ENCODE measurements around the gene MYBPHL. TPM values are rescaled to one million over a fixed set of nuclear protein-coding genes. Genes with fewer than 3 reads are reported as not detected.
"Not testable (repeated sequence)": the region's sequence is repeated elsewhere in the genome, so short reads cannot be mapped to it uniquely, and the experiment has no call there.

Gene MYBPHL
- total RNA-seq, 2 donors from 2014 or later = not detected

DNA sequence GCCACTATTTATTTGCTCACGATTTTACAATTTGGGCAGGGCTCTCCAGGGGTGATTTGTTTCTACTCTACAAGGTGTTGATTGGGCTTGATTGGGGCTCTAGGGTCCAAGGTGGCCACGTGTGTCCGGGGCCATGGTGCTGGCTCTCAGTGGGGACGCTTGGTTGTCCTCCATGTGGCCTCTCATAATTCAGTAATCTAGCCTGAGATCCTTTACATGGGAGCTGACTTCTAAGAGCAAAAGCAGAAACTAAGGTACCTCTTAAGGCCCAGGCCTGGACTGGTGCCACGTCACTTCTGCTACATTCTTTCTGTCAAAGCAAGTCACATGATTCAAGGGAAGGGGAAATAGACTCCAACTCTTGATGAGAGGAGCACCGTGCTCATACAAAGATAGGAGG, 15.8 kb downstream of the MYBPHL start:
- DNase-seq (ENCODE audit: low spot score in 2 of 2) (no peak), ATAC-seq (no peak)
- Mint-ChIP-seq H3K27ac (no peak overlapping the region), H3K36me3 (no peaks in the 10 kb centered on the region), H3K9me3 (no peaks in the 10 kb centered on the region)

DNA sequence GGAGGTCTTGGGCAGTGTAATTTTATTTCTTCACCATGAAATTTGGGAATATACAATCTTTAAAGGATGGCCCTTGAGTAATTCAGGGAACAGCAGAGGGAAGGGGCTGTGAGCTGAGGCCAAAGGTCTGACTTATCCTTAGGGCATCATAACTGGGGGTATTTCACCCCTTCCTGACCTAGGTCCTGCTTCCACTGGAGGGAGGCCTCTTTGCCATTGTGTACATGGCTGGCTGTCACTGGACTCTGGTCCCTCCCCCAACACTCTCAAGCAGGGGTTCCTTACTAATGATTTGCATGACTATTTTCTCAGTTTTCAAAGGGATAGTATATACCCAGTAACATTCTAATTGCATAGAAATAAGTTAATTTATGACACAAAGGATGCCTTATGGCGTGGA, 16.7 kb downstream of the MYBPHL start:
- no peaks in the 10 kb centered on the region for H3K9me3 Mint-ChIP-seq
- DNase-seq (ENCODE audit: low spot score in 2 of 2) (no peak), ATAC-seq (no peak)
- no peak overlapping the region for H3K27ac Mint-ChIP-seq
- H3K36me3 Mint-ChIP-seq = no peaks in the 10 kb centered on the region

DNA sequence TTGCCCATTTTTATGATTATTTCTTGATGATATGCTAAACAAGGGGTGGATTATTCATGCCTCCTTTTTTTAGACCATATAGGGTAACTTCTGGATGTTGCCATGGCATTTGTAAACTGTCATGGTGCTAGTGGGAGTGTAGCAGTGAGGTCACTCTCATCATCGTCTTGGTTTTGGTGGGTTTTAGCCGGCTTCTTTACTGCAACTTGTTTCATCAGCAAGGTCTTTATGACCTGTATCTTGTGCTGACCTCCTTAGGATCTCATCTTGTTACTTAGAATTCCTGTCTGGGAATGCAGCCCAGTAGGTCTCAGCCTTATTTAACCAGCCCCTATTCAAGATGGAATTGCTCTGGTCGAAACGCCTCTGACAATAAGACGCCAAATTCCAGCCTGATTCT, 20.0 kb downstream of the MYBPHL start:
- not testable (repeated sequence) for H3K27ac Mint-ChIP-seq; H3K9me3 Mint-ChIP-seq; H3K36me3 Mint-ChIP-seq; DNase-seq (ENCODE audit: low spot score in 2 of 2); ATAC-seq

DNA sequence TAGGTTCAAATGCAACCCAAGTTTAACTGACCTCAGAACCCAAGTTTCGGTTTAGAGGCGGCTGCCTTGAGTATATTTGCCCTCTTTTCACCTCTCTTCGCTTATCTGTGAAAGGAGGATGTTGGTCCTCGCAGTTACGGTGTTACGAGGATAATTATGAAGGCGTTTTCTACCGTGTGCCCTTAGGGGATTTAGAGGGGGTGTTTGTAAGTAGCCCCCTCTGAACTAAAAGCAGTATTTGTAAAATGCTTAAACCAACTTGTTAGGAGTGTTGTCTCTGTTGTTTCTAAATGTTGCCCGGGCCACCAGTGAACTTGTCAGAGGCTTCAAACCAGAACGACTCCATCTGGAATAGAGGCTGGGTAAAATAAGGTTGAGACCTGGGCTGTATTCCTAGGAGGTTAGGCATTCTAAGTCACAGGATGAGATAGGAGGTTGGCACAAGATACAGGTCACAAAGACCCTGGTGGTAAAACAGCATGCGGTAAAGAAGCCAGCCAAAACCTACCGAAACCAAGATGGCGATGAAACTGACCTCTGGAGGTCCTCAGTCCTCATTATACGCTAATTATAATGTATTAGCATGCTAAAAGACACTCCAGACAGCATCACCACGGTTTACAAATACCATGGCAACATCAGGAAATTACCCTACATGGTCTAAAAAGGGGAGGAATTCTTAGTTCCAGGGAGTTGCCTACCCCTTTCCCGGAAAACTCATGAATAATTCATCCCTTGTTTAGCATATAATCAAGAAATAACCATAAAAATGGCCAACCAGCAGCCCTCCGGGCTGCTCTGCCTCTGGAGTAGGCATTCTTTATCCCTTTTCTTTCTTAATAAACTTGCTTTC, 22.8 kb downstream of the MYBPHL start:
- peak overlapping the region in 1 of 2 donors; percentile 72 for H3K27ac Mint-ChIP-seq
- DNase-seq (ENCODE audit: low spot score in 2 of 2) (no peak), ATAC-seq (peak in 1 of 2 donors; percentile 34)

DNA sequence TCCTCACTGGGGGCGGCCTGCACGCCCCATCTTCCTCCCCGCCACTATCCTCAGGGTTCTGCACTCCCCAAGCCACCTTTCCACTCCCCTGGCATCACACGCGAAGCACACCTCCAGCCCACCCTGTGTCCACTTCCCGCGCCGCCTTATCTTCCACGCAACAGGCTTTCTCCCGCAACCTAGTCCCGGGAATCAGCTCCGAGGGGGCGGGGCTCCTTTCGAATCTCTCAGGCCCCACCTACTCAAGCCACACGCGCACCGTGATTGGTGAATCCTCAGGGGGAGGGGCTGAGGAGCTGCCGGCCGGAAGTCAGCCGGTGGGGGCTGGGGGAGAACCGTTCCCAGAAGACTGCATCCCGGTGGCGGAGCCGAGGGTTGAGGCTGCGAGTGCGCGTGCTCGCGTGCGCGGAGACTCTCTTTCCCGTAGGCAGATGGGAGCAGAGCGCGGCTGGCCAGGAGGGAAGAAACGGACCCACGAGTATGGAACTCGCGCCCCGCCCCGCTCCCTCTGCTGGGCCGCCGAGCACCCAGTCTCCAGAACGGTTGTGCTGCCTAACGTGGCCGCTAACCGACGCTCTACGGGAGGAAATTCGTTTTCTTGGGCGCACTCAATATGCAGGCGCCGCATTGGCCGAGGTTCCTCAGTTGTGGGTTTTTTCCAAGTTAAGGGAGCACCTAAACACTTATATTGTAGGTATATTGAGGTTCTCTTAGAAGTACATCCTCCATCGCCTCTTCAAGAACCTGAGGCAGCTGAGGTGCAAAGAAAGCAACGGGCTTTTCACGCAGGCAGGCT, 23.7 kb downstream of the MYBPHL start, which contains the start of gene PSRC1:
PSRC1 (minus strand) TSS at position 194 of the 796 bp plus-strand sequence.
- peak; percentile 97 to 98 for ATAC-seq
- Mint-ChIP-seq H3K9me3 (no peaks in the 10 kb centered on the region), H3K36me3 (peaks cover 0 to 8% of the 10 kb centered on the region in 2 donors), H3K27ac (peak within 1 kb of the TSS; percentile 72 to 96)
- DNase-seq (ENCODE audit: low spot score in 2 of 2) = peak; percentile 89 to 93

More for the DNA sequence above, 22.8 kb downstream of the MYBPHL start:
- peaks cover 0 to 8% of the 10 kb centered on the region in 2 donors for H3K36me3 Mint-ChIP-seq
- no peaks in the 10 kb centered on the region for H3K9me3 Mint-ChIP-seq

DNA sequence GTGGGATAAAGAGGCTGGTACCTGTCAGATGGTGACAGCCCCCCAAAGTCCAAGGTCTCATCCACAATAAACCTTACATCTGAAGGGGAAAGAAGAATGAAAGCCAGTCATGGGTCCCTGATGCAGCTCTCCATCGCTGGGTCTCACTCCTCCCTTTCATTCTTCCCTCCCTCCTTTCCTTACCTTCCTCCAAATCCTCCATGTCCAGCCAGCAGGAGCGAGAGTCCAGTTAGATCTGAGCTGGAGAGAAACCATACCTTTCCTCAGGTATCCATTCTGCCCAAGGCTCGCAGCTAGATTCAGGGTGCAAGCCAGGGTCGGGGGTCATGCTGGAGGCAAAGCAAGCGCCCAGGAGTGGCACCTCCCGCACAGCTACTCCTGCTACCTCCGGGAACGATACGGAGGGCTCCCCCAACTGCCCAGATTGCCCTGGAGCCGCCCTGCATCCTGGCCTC, 24.3 kb downstream of the MYBPHL start:
- Mint-ChIP-seq H3K36me3 (peaks cover 0 to 8% of the 10 kb centered on the region in 2 donors), H3K27ac (peak overlapping the region; percentile 72 to 96), H3K9me3 (no peaks in the 10 kb centered on the region)
- DNase-seq (ENCODE audit: low spot score in 2 of 2) (no peak), ATAC-seq (no peak)

DNA sequence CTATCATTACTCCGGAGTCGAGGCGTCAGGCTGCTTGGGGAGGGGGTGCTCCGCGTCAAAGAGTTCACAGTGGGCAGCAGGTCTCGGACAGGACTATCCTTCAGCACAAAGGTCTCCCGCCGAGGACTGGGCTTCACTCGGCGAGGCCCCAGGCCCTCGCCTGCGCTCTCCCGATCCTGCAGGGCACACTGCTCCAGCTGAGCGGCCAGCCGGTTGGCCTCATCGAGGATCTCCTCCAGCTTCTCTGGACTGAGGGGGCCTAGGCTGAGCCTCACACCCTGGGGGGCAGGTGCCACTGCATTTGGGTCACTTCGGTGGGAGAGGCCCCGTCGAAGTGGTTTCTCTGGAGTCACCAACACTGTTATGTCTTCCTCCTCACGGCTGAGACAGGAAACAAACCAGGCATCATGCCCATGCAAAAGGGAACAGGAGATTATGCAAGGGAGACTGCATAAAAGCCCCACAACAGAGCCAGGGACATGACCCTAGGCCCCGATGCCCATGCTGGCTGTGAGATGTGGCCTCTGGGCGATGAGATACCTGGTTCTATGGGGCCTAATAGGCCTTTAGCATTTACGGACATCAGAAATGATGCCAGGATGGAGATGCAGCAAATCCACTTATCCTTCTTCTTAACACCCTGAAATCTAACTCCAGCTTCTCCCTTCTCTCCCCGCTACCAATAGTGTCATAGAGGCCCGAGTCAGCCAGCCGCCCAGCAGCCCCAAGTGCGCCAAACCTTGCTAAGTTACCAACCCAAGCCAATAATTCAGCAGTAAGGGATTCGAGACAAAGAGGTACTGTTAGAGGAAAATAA, 24.9 kb downstream of the MYBPHL start:
- DNase-seq (ENCODE audit: low spot score in 2 of 2) = no peak
- ATAC-seq = no peak
- no peak overlapping the region for H3K27ac Mint-ChIP-seq
- no peaks in the 10 kb centered on the region for H3K9me3 Mint-ChIP-seq
- H3K36me3 Mint-ChIP-seq = peaks cover 0 to 8% of the 10 kb centered on the region in 2 donors

DNA sequence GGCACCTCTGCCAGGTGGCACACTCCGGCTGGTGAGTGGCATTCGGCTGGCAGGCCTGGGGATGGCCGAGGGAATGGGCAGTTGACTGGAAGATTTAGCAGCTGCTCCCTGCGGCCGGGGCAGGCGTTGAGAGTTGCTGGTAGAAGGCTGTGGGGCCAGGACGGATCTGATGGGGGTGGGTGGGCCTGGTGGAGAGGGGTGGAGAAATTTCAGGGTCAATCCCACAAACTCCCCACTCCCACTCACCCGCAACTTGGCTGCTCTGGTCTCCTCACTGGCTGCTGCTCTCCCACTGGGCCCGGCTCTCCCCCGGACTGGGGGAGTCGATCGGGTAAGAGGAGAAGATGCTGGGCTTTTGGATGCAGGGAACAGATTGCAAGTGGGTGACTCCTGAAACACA, 25.9 kb downstream of the MYBPHL start:
- no peak for DNase-seq (ENCODE audit: low spot score in 2 of 2)
- H3K9me3 Mint-ChIP-seq = no peaks in the 10 kb centered on the region
- peaks cover 0 to 8% of the 10 kb centered on the region in 2 donors for H3K36me3 Mint-ChIP-seq
- no peak for ATAC-seq
- no peak overlapping the region for H3K27ac Mint-ChIP-seq

DNA sequence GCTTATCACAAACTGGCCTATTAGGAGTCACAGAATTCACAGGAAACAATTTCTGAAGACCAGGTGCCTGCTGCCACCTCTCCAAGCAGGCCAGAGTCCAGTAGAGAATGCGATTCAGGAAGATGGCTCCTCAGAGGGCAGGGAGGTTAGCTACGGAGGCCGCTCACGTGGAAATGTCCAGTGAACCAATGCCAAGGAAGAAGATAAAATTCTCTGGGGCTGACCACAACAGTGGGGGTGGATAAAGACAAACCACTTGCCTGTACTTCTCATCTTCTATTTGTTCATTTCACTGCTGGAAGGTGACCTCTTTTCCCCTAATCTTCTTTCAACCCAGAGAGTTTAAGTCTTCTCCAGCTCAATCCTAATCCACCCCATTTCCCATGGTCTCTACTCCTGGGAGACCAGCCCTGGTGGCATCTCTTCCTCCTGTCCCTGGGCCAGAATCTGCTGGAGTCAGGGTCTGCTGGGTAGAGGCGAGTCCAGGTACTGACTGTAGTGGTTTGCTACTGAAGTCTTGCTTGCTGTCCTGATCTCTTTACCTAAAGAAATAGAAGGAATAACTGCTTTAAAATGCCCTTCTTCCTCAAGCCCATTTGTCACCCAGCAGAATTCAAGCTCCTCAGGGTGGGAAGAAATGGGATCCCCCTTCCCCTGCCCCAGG, 27.1 kb downstream of the MYBPHL start:
- Mint-ChIP-seq H3K36me3 (peaks cover 0 to 8% of the 10 kb centered on the region in 2 donors), H3K9me3 (no peaks in the 10 kb centered on the region), H3K27ac (no peak overlapping the region)
- DNase-seq (ENCODE audit: low spot score in 2 of 2) (no peak), ATAC-seq (no peak)

DNA sequence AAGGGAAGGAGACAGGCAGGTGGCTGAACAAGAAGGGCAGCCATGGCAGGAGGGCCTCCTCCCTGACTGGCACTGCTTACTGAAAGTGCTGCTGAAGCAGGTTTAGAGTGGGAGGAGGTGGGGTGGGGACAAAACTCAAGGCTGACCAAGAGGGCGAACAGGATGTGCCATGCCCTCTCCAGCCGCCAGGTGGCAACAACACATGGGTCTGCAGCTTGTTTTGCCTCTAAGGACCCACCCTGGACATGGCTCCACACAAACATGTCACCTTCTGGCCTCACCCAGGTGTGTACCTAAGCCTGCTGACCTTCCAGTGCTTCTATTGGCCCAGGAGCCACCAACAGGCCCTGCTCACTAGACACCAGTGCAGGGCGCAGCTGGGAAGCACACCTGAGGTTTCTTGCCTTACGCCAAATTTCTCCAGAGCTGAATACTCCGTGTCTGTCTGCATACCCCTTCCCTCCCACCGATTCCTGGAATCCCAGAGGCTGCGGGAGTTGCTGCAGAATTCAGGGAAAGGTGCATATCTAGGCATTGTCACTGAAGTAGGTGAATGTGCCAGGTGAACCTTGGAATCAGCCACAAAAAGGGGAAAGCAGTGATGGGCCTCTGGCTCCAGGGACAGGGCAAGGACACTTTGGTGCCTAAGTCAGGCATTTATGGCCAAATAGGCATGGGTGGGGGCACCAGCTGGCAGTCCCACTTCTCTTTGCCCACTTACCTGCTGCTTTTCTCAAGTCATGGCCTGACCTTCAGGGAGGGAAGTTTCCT, 29.2 kb downstream of the MYBPHL start:
- peak; percentile 81 to 82 for ATAC-seq
- peak; percentile 72 to 77 for DNase-seq (ENCODE audit: low spot score in 2 of 2)
- H3K9me3 Mint-ChIP-seq = no peaks in the 10 kb centered on the region
- H3K27ac Mint-ChIP-seq = no peak overlapping the region
- peaks cover 0 to 2% of the 10 kb centered on the region in 2 donors for H3K36me3 Mint-ChIP-seq

DNA sequence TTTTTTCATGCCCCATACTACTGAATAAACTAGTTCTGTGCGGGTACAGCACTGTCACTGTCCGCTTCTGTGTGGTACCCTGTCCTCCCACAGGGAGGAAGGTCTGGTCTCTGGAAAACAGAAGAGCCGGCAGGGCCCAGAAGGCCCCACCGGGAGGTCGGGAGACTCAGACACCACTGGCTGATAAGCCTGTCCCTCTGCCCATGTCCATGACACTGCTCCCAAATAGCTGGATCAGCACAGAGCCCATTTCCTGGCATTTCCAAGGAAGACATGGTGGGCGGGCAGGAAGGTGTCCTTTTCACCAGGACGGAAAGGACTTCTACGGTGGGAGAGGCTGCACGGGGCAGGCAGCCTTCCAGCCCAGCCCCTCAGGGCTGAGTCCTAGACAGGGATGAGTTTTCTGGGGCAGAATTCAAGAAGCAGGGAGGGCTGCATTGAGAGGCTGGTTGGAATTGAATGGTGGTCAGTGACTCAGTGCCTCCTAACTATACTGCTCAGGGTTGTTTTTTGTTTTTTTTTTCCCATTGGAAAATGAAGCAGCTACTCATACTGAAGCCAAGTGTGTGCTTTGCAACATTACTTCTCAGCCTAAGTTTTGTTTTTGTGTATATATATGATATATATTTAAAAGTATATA, 31.0 kb downstream of the MYBPHL start:
- ATAC-seq (no peak), DNase-seq (ENCODE audit: low spot score in 2 of 2) (no peak)
- no peaks in the 10 kb centered on the region for H3K36me3 Mint-ChIP-seq
- peak overlapping the region in 1 of 2 donors; percentile 50 for H3K27ac Mint-ChIP-seq
- no peaks in the 10 kb centered on the region for H3K9me3 Mint-ChIP-seq

DNA sequence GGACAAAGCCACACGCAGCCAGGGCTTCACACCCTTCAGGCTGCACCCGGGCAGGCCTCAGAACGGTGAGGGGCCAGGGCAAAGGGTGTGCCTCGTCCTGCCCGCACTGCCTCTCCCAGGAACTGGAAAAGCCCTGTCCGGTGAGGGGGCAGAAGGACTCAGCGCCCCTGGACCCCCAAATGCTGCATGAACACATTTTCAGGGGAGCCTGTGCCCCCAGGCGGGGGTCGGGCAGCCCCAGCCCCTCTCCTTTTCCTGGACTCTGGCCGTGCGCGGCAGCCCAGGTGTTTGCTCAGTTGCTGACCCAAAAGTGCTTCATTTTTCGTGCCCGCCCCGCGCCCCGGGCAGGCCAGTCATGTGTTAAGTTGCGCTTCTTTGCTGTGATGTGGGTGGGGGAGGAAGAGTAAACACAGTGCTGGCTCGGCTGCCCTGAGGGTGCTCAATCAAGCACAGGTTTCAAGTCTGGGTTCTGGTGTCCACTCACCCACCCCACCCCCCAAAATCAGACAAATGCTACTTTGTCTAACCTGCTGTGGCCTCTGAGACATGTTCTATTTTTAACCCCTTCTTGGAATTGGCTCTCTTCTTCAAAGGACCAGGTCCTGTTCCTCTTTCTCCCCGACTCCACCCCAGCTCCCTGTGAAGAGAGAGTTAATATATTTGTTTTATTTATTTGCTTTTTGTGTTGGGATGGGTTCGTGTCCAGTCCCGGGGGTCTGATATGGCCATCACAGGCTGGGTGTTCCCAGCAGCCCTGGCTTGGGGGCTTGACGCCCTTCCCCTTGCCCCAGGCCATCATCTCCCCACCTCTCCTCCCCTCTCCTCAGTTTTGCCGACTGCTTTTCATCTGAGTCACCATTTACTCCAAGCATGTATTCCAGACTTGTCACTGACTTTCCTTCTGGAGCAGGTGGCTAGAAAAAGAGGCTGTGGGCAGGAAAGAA, 32.0 kb downstream of the MYBPHL start:
- no peaks in the 10 kb centered on the region for H3K9me3 Mint-ChIP-seq
- ATAC-seq (no peak), DNase-seq (ENCODE audit: low spot score in 2 of 2) (no peak)
- H3K27ac Mint-ChIP-seq = peak overlapping the region in 1 of 2 donors; percentile 50
- H3K36me3 Mint-ChIP-seq = no peaks in the 10 kb centered on the region

DNA sequence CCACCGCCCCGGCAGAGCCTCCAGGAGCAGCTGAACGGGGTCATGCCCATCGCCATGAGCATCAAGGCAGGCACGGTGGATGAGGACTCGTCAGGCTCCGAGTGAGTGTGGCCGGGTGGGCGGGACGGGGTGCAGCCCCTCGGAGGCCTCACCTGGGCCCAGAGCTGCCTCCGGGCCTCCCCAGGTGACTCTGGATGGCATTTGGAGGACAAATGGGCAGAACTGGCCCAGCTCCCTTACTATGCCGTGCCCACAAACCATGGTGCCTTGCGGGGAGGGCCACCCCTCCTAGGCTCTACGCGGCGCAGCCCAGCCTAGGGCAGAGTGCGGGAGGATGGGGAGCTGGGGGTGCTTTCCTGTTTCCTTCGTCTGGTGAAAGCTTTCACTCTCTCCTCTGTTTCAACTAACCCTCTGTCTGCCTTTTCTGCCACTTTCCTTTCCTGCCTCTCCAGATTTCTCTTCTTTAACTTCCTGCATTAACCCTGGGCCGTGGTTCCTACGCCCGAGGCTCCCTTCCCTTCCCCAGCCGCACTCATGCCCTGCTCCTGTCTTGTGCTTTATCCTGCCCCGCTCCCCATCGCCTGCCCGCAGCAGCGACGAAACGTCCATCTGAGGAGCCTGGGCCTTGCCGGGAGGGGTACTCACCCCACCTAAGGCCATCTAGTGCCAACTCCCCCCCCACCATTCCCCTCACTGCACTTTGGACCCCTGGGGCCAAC, 33.1 kb downstream of the MYBPHL start:
- no peaks in the 10 kb centered on the region for H3K9me3 Mint-ChIP-seq
- DNase-seq (ENCODE audit: low spot score in 2 of 2) (no peak), ATAC-seq (no peak)
- no peaks in the 10 kb centered on the region for H3K36me3 Mint-ChIP-seq
- H3K27ac Mint-ChIP-seq = peak overlapping the region in 1 of 2 donors; percentile 7
